ENCODE measurements around the gene FGF14. TPM values are rescaled to one million over a fixed set of nuclear protein-coding genes. Genes with fewer than 3 reads are reported as not detected.

FGF14 gene
- total RNA-seq, 4 donors from 2014 or later = under 0.01 to 2.4 (median 0.99) TPM

- TF ChIP-seq POLR2A (IDR thresholded peaks at IDR 0.05) = no peak
- TF ChIP-seq CTCF (IDR thresholded peaks at IDR 0.05) = no peak
- TF ChIP-seq EP300 (IDR thresholded peaks at IDR 0.05; ENCODE audit: low read depth) = no peak
- no peak for TF ChIP-seq POLR2AphosphoS5 (IDR thresholded peaks at IDR 0.05)
- Histone ChIP-seq H3K9me3 (no peaks in the 10 kb centered on the region), H3K27me3 (no peaks in the 10 kb centered on the region), H3K4me1 (no peaks in the 10 kb centered on the region), H3K27ac (no peak overlapping the region), H3K36me3 (no peaks in the 10 kb centered on the region), H3K4me3 (no peak overlapping the region)
- in situ Hi-C loops (cut with MboI; ENCODE audit: low pct_ligation_motif_present in 1 of 4, low pct_unique_long_range_greater_than_20kb in 1 of 4, low sequenced_read_pairs in 3 of 4) (no loop called here), intact Hi-C loops (cut with DNase I; ENCODE audit: low total_unique reads) (no loop called here)
- no peak for DNase-seq
- 60 to 62% methylated on average over 5 of the region's 5 CpGs for WGBS, 2 donors (ENCODE audit: low coverage in 1 of 2)
Observed at GRCh38 chr13:101858860-101859259, 543.0 kb downstream of the FGF14 start.

GRCh38 chr13:101846701-101847100 is 555.1 kb downstream of the FGF14 start:
- intact Hi-C loops (cut with DNase I; ENCODE audit: low total_unique reads) = no loop called here
- H3K9me3 ChIP-seq = no peaks in the 10 kb centered on the region
- DNase-seq = no peak
- WGBS, 2 donors (ENCODE audit: low coverage in 1 of 2) = 85 to 92% methylated on average over 3 to 4 of the region's 4 CpGs
- TF ChIP-seq POLR2AphosphoS5 (IDR thresholded peaks at IDR 0.05) (no peak), POLR2A (IDR thresholded peaks at IDR 0.05) (no peak), CTCF (IDR thresholded peaks at IDR 0.05) (no peak), EP300 (IDR thresholded peaks at IDR 0.05; ENCODE audit: low read depth) (no peak)
- H3K4me3 ChIP-seq = no peak overlapping the region
- H3K27ac ChIP-seq = no peak overlapping the region
- H3K27me3 ChIP-seq = no peaks in the 10 kb centered on the region
- no peaks in the 10 kb centered on the region for H3K36me3 ChIP-seq
- H3K4me1 ChIP-seq = no peaks in the 10 kb centered on the region
- in situ Hi-C loops (cut with MboI; ENCODE audit: low pct_ligation_motif_present in 1 of 4, low pct_unique_long_range_greater_than_20kb in 1 of 4, low sequenced_read_pairs in 3 of 4) = no loop called here

GRCh38 chr13:101846249-101846648 is 555.6 kb downstream of the FGF14 start:
- Histone ChIP-seq H3K4me1 (no peaks in the 10 kb centered on the region), H3K4me3 (no peak overlapping the region), H3K36me3 (no peaks in the 10 kb centered on the region), H3K27me3 (no peaks in the 10 kb centered on the region), H3K9me3 (no peaks in the 10 kb centered on the region), H3K27ac (no peak overlapping the region)
- in situ Hi-C loops (cut with MboI; ENCODE audit: low pct_ligation_motif_present in 1 of 4, low pct_unique_long_range_greater_than_20kb in 1 of 4, low sequenced_read_pairs in 3 of 4) (no loop called here), intact Hi-C loops (cut with DNase I; ENCODE audit: low total_unique reads) (no loop called here)
- no peak for TF ChIP-seq EP300 (IDR thresholded peaks at IDR 0.05; ENCODE audit: low read depth)
- no peak for DNase-seq
- WGBS, 2 donors (ENCODE audit: low coverage in 1 of 2) = 69 to 79% methylated on average over 1 to 2 of the region's 2 CpGs

- 45 to 52% methylated on average over 4 of the region's 4 CpGs for WGBS, 2 donors (ENCODE audit: low coverage in 1 of 2)
- no peak for TF ChIP-seq EP300 (IDR thresholded peaks at IDR 0.05; ENCODE audit: low read depth)
- TF ChIP-seq POLR2A (IDR thresholded peaks at IDR 0.05) = no peak
- Histone ChIP-seq H3K27ac (no peak overlapping the region), H3K9me3 (no peaks in the 10 kb centered on the region), H3K36me3 (no peaks in the 10 kb centered on the region), H3K27me3 (no peaks in the 10 kb centered on the region), H3K4me3 (no peak overlapping the region), H3K4me1 (no peaks in the 10 kb centered on the region)
- DNase-seq = no peak
- in situ Hi-C loops (cut with MboI; ENCODE audit: low pct_ligation_motif_present in 1 of 4, low pct_unique_long_range_greater_than_20kb in 1 of 4, low sequenced_read_pairs in 3 of 4) = no loop called here
- intact Hi-C loops (cut with DNase I; ENCODE audit: low total_unique reads) = no loop called here
Observed at GRCh38 chr13:101845245-101846020, 556.4 kb downstream of the FGF14 start.

GRCh38 chr13:101841698-101842097 is 560.1 kb downstream of the FGF14 start:
- in situ Hi-C loops (cut with MboI; ENCODE audit: low pct_ligation_motif_present in 1 of 4, low pct_unique_long_range_greater_than_20kb in 1 of 4, low sequenced_read_pairs in 3 of 4) (no loop called here), intact Hi-C loops (cut with DNase I; ENCODE audit: low total_unique reads) (no loop called here)
- no peak for DNase-seq
- H3K27me3 ChIP-seq = no peaks in the 10 kb centered on the region
- no peaks in the 10 kb centered on the region for H3K9me3 ChIP-seq
- no peak overlapping the region for H3K27ac ChIP-seq
- no peaks in the 10 kb centered on the region for H3K4me1 ChIP-seq
- no peak for TF ChIP-seq CTCF (IDR thresholded peaks at IDR 0.05)
- TF ChIP-seq EP300 (IDR thresholded peaks at IDR 0.05; ENCODE audit: low read depth) = no peak
- TF ChIP-seq POLR2AphosphoS5 (IDR thresholded peaks at IDR 0.05) = no peak
- no peak for TF ChIP-seq POLR2A (IDR thresholded peaks at IDR 0.05)
- no peaks in the 10 kb centered on the region for H3K36me3 ChIP-seq
- 11 to 18% methylated on average over 3 of the region's 3 CpGs for WGBS, 2 donors (ENCODE audit: low coverage in 1 of 2)
- H3K4me3 ChIP-seq = no peak overlapping the region
